ENCODE measurements around the gene SND1.

GRCh38 chr7:127771707-127772106 is 119.7 kb downstream of the SND1 start:
- TF ChIP-seq CTCF (IDR thresholded peaks at IDR 0.05) (no peak), POLR2A (IDR thresholded peaks at IDR 0.05) (no peak)
